PFSK-1 (cell line): ENCODE data around the gene FEM1A.
A peak's percentile ranks its signal among the peaks of the same experiment; 100 is the strongest.

ENCODE experiments used
- FOXP2 ChIP-seq: optimal IDR thresholded peaks from 2 replicates; pipeline ENCODE3; 2011; ENCODE audit warnings: borderline replicate concordance, control low read depth, inconsistent platforms; ENCODE audit not compliant: insufficient read depth; ENCODE audit errors: extremely low read length, extremely low read depth
- POLR2AphosphoS5 ChIP-seq: IDR thresholded peaks from 2 replicates; pipeline ENCODE4 v1.6.1; 2012; ENCODE audit warnings: low read depth, mild to moderate bottlenecking, control low read depth, low read length, moderate library complexity
- SIN3A ChIP-seq: IDR thresholded peaks from 2 replicates; pipeline ENCODE4 v1.6.1; 2012; ENCODE audit warnings: mild to moderate bottlenecking, low read length, moderate library complexity, borderline replicate concordance; ENCODE audit not compliant: insufficient read depth
- TAF1 ChIP-seq: IDR thresholded peaks from 2 replicates; pipeline ENCODE4 v1.6.1; 2012; ENCODE audit warnings: low read length, control low read depth, borderline replicate concordance; ENCODE audit not compliant: insufficient read depth
- TF ChIP-seq, protein P1 (sequence below), 2 experiments: IDR thresholded peaks; 2 replicates each; pipeline versions ENCODE4 v1.6.1 to v1.8.0; 2011 to 2012; ENCODE audit warnings: low read depth in 2 of 2, low read length in 2 of 2, control low read depth in 1 of 2, inconsistent platforms in 1 of 2, mild to moderate bottlenecking in 1 of 2, moderate library complexity in 1 of 2; ENCODE audit not compliant: insufficient read depth in 1 of 2

FEM1A gene

DNA sequence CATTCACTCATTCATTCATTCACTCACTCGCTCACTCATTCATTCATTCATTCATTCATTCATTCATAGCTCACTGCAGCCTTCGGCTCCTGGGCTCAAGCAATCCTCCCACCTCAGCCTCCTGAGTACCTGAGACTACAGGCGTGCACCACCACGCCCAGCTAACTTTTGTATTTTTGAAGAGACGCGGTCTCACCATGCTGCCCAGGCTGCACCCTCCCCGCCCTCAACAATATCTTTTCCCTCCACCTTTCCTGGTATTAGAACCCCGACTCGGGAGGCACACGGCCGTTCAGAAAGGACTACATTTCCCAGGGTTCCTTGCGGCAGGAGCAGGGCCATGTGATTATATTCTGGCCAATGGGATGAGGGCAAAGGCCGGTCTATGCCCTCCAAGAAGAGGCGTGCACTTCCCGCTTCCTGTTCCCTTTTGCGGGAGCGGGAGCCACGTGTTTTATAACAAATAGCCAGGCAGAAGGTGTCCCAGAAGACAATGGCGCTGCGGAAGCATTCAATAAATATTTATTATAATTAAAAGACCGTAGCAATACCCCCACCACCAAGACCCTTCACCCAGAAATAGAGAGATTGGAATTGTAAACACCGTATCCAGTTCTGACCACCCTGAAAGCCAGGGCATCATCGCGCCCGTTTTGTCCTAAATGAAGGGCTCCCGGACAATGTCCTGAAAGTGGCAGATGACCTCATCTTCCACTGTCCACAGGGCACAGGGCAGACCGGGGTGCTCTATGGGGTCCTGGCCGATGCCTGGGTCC, 24.1 kb downstream of the FEM1A start:
- peak; percentile 56; the same call in 1 of the 2 replicates for TF ChIP-seq POLR2AphosphoS5
- TF ChIP-seq TAF1: no peak
- peak; percentile 80; the same call in 1 of the 2 replicates for TF ChIP-seq SIN3A

DNA sequence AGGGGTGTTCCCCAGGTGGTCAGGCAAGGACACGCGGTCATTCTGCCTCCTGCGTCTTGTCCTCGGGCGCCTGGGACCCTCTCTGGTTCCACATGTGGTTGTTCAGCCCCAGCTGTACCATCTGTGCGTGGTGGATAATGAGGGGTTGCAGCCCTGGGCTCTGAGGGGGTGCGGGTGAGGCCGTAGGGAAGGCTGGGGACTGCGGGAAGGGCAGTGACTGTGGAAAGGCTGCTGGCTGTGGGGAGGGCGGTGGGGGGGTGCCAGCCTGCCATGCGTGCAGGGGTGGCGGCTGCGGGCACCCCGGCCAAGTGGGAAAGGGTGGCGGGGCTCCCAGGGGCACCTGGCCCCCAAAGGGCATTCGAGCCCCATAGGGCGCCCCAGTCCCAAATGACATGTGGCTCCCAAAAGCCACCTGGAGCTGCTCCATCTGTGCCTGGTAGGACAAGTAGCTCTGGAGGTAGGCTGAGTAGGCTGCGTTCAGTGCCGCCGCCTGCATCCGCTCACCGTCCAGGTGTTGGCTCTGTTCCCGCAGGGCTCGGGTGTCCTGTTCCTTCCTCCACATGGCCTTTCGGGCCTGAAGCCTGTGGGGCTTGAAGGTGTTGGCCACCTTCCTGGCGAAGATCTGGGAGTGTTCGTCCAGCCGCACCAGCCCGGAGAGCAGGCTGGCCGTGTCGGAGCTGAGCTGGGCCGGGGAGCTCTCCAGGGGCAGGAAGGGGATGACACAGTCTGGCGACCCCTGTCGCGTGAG, 24.8 kb downstream of the FEM1A start:
- TF ChIP-seq, protein P1, sequence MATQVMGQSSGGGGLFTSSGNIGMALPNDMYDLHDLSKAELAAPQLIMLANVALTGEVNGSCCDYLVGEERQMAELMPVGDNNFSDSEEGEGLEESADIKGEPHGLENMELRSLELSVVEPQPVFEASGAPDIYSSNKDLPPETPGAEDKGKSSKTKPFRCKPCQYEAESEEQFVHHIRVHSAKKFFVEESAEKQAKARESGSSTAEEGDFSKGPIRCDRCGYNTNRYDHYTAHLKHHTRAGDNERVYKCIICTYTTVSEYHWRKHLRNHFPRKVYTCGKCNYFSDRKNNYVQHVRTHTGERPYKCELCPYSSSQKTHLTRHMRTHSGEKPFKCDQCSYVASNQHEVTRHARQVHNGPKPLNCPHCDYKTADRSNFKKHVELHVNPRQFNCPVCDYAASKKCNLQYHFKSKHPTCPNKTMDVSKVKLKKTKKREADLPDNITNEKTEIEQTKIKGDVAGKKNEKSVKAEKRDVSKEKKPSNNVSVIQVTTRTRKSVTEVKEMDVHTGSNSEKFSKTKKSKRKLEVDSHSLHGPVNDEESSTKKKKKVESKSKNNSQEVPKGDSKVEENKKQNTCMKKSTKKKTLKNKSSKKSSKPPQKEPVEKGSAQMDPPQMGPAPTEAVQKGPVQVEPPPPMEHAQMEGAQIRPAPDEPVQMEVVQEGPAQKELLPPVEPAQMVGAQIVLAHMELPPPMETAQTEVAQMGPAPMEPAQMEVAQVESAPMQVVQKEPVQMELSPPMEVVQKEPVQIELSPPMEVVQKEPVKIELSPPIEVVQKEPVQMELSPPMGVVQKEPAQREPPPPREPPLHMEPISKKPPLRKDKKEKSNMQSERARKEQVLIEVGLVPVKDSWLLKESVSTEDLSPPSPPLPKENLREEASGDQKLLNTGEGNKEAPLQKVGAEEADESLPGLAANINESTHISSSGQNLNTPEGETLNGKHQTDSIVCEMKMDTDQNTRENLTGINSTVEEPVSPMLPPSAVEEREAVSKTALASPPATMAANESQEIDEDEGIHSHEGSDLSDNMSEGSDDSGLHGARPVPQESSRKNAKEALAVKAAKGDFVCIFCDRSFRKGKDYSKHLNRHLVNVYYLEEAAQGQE (IDR thresholded peaks at IDR 0.05; ENCODE audit: insufficient read depth in 1 of 2, low read depth in 2 of 2, low read length in 2 of 2): no peak
- no peak for TF ChIP-seq POLR2AphosphoS5
- no peak for TF ChIP-seq SIN3A
- TF ChIP-seq TAF1: no peak
- no peak for TF ChIP-seq FOXP2

DNA sequence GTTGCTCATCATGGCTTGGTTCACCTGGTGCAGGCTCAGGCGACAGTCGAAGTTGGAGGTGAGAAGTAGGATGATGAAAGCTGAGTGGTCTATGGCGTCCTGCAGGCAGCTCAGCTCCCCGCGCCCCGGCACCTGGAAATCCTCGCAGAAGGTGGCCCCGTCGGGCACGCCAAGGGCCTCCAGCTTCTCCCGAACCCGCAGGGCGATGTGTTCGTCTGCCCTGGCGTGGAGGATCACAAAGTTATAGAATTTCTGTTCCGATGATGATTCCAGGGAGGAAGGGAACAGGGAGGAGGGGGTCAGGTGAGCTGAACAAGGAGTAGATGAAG, 25.4 kb downstream of the FEM1A start:
- TF ChIP-seq POLR2AphosphoS5 (no peak), SIN3A (no peak)
- TF ChIP-seq, protein P1 (IDR thresholded peaks at IDR 0.05; ENCODE audit: insufficient read depth in 1 of 2, low read depth in 2 of 2, low read length in 2 of 2): no peak

DNA sequence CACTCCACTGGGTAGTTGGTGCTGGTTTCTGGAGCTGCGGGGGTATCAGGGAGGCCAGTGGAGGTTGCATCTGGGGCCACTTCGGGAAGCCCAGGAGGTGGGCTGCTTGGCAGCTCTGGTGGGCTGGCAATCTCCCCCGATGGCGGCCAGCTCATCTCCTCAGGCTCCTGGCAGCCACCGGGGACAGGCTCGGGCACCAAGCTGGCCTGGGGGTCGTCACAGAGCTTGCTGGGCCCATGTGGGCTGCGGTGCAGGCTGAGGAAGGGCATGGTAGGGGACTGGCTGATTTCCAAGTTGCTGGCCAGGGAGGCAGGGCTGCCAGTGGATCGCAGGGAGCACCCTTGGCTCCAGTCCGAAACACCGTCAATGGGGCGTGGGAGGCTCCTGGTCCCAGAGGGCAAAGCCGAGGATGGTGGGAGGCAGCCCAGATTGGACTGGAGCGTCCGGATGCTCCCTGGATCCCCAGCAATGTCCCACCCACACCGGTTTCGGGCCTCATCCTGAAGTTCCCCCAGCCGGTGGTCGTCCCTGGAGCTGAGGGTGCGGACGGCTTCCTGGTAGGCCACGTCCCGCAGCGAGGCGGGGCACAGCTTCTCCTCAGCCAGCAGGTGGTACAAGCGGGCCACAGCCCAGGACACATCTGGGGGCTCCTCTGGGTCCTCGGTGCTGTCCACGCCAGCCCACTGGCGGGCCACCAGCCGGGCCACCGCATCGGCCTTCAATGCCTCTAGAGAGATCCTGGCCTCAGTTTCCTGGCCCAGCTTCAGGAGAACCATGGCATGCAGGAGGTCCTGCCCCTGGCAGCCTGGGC, 26.1 kb downstream of the FEM1A start:
- TF ChIP-seq, protein P1 (IDR thresholded peaks at IDR 0.05; ENCODE audit: insufficient read depth in 1 of 2, low read depth in 2 of 2, low read length in 2 of 2): no peak
- TF ChIP-seq TAF1 (no peak), SIN3A (no peak), FOXP2 (no peak), POLR2AphosphoS5 (no peak)

DNA sequence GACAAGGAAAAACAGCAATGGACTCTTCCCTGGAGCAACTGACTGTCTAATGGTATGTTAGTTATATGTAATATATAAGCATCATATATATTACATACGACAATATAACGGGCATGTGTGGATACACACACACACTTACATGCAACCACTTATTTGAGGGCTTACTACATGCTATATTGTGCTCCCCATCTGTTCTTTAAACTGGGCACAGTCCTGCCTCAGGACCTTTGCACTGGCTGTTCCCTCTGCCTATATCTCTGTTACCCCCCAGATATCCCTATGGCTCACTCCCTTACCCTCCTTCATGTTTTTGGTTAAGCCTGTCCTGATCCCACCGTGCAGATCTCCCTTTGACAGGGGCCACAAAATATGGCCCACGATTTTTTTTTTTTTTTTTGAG, 29.7 kb downstream of the FEM1A start:
- no peak for TF ChIP-seq SIN3A
- no peak for TF ChIP-seq FOXP2
- no peak for TF ChIP-seq POLR2AphosphoS5
- TF ChIP-seq TAF1: no peak
- TF ChIP-seq, protein P1 (IDR thresholded peaks at IDR 0.05; ENCODE audit: insufficient read depth in 1 of 2, low read depth in 2 of 2, low read length in 2 of 2): no peak
